Thoracic aorta (tissue), 2 donors: ENCODE data around the gene DDAH1. TPM values are rescaled to one million over a fixed set of nuclear protein-coding genes. Genes with fewer than 3 reads are reported as not detected.
A peak's percentile ranks its signal among the peaks of the same experiment; 100 is the strongest.

Experiments
- ATAC-seq: fragments of 150-250 bp; one replicate; pipeline ENCODE4 v1.8.0; 2017; ENCODE audit warnings: low read depth; ENCODE audit not compliant: insufficient number of reproducible peaks, low FRiP score
- DNase-seq: peaks from one replicate; pipeline ENCODE4 v3.0.0-alpha.2; 2020; ENCODE audit warnings: low spot score
- H3K27ac ChIP-seq, 2 donors: fragments of 200-600 bp; sonication (generic); 1 replicate in 1 of 2; 2 replicates in 1 of 2; pipeline ENCODE4 v1.5.1; 2016; ENCODE audit warnings: mild to moderate bottlenecking in 2 of 2, moderate library complexity in 2 of 2
- H3K27me3 ChIP-seq: fragments of 200-600 bp; sonication (generic); replicated peaks from 2 replicates; pipeline ENCODE4 v1.6.0; 2016; ENCODE audit warnings: mild to moderate bottlenecking; ENCODE audit not compliant: insufficient read depth
- H3K36me3 ChIP-seq: fragments of 200-600 bp; sonication (generic); one replicate; pipeline ENCODE4 v1.5.1; 2016
- H3K4me1 ChIP-seq, 2 donors: fragments of 200-600 bp; sonication (generic); 1 replicate in 1 of 2; 2 replicates in 1 of 2; pipeline versions ENCODE4 v1.5.1 to v1.6.0; 2016; ENCODE audit warnings: low read depth in 2 of 2, mild to moderate bottlenecking in 1 of 2; ENCODE audit not compliant: control insufficient read depth in 1 of 2
- H3K4me3 ChIP-seq: fragments of 200-600 bp; sonication (generic); 2 replicates; pipeline ENCODE4 v1.5.1; 2016; ENCODE audit warnings: mild to moderate bottlenecking
- H3K9me3 ChIP-seq: fragments of 200-600 bp; sonication (generic); 2 replicates; pipeline ENCODE4 v1.5.1; 2016
- total RNA-seq, 2 donors: library from RNA; depleted of rRNA; stranded (reverse); fragments of >200 nt; gene quantifications; one replicate each; pipeline versions ENCODE4 v1.1.0 to v1.2.3, GENCODE V29; 2016
- TF ChIP-seq, protein P1 (sequence below): fragments of 200-600 bp; sonication (generic); IDR thresholded peaks from one replicate; pipeline ENCODE4 v1.5.1; 2019; ENCODE audit warnings: antibody characterized with exemption

DDAH1 gene
- total RNA-seq, 2 donors from 2014 or later, result 30.5 to 55.4 TPM

DNA sequence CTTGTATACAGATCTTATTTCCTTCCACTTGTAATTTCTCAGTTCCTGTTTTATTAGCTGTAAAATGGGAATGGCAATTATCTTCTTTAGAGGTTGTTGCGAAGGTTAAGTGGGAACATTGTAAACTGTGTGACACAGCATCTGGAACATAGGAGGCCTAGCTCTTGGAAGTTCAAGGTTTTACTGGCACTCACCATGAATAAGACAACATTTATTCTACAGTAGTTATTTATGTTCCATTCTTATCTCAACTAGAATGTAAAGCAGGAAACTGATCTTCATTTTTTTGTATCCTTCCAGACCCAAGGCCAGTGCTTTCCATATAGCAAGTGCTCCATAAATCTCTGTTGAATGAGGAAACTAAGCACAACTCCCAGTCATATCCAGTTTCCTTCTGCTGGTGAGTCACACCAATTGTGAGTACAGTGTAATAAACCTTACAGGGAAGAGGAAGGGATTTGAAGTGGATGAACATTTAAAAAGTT, 189.9 kb downstream of the DDAH1 start:
- TF ChIP-seq, protein P1, sequence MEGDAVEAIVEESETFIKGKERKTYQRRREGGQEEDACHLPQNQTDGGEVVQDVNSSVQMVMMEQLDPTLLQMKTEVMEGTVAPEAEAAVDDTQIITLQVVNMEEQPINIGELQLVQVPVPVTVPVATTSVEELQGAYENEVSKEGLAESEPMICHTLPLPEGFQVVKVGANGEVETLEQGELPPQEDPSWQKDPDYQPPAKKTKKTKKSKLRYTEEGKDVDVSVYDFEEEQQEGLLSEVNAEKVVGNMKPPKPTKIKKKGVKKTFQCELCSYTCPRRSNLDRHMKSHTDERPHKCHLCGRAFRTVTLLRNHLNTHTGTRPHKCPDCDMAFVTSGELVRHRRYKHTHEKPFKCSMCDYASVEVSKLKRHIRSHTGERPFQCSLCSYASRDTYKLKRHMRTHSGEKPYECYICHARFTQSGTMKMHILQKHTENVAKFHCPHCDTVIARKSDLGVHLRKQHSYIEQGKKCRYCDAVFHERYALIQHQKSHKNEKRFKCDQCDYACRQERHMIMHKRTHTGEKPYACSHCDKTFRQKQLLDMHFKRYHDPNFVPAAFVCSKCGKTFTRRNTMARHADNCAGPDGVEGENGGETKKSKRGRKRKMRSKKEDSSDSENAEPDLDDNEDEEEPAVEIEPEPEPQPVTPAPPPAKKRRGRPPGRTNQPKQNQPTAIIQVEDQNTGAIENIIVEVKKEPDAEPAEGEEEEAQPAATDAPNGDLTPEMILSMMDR, result no peak
- ATAC-seq (no peak), DNase-seq (no peak)
- Histone ChIP-seq H3K4me3 (peak overlapping the region; percentile 82), H3K27me3 (no peaks in the 10 kb centered on the region), H3K4me1 (peaks cover 14 to 47% of the 10 kb centered on the region in 2 donors), H3K9me3 (no peaks in the 10 kb centered on the region), H3K36me3 (peaks cover 5% of the 10 kb centered on the region), H3K27ac (peak overlapping the region in 1 of 2 donors; percentile 97)

DNA sequence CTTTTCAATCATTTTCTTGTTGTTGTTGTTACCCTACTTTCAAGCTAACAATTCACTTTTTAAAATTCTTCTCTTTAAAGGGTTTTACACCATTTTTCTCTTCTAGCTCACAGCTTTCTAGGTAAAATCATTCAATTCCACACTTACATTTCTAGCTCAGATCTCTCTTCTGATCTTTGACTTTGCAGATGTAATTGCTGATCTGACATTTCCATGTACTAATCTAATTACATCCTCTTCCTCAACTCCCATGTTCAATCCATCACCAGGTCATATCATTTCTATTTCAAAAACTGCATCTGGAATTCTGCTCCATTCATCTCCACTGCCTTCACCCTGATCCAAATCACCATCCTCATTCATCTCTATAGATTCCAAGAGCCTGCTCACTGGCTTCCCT, 191.6 kb downstream of the DDAH1 start:
- no peak for ATAC-seq

DNA sequence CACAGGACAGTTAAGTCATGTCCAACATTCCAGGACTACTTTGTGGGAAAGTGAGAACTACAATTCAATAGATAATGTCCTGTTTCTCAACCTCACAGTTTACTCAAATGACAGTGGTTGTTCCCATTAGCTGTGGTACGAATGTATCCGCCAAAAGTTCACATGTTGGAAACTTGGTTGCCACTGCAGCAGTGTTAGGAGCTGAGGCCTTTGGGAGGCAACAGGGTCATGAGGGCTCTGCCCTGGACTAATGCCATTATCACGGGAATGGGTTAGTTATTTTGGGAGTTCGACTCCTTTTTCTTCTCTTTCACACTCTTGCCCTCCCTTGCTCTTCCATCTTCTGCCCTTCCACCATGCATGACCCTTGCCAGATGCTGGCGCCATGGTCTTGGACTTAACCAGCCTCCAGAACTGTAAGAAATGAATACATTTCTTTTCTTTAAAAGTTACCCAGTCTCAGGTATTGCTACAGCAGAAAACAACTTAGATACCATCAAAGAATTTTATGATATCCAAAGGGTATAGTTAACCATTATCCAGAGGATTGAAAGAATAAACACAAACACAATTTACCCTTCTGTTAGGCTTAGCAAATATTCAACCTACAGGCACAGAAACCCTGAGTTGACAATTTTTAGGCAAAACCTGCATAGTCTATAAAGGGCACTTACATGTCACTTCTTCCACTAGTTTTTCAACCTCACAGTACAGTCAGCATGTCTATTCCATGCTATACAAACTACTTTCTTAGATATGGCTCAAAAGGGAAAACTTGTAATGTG, 196.0 kb downstream of the DDAH1 start:
- no peaks in the 10 kb centered on the region for H3K9me3 ChIP-seq
- ATAC-seq (no peak), DNase-seq (no peak)
- TF ChIP-seq, protein P1, result no peak
- H3K4me3 ChIP-seq, result no peak overlapping the region
- no peak overlapping the region for H3K27ac ChIP-seq
- peaks cover 26% of the 10 kb centered on the region for H3K36me3 ChIP-seq
- peaks cover 4 to 19% of the 10 kb centered on the region in 2 donors for H3K4me1 ChIP-seq
- no peaks in the 10 kb centered on the region for H3K27me3 ChIP-seq

More for the DNA sequence above, 191.6 kb downstream of the DDAH1 start:
- TF ChIP-seq, protein P1, result no peak
- H3K4me1 ChIP-seq, result peaks cover 15 to 37% of the 10 kb centered on the region in 2 donors
- DNase-seq, result no peak
- H3K9me3 ChIP-seq, result no peaks in the 10 kb centered on the region
- no peak overlapping the region for H3K27ac ChIP-seq
- no peaks in the 10 kb centered on the region for H3K27me3 ChIP-seq
- H3K36me3 ChIP-seq, result peaks cover 17% of the 10 kb centered on the region
- H3K4me3 ChIP-seq, result no peak overlapping the region

Other genes with a start within 250 kb of the DDAH1 start
- gene C1orf52, start 205.5 kb downstream of the DDAH1 start, total RNA-seq, result 10 to 100 TPM; 20.7 to 28.7 TPM
- 10 to 100 TPM; 13.8 to 34.2 TPM for gene BCL10, start 188.5 kb downstream of the DDAH1 start, total RNA-seq
- gene CCN1, start 115.6 kb upstream of the DDAH1 start, total RNA-seq, result 100 to 1,000 TPM; 107 to 413 TPM
- 10 to 100 TPM; 14.5 to 19.1 TPM for gene ZNHIT6, start 243.3 kb upstream of the DDAH1 start, total RNA-seq